NCI-H526 treated with DMSO at 0.1 percent for 48 hours (cell line): ENCODE data around the gene ZNF189.

Source experiments
- DNase-seq: peaks from one replicate; lab custom pipeline; 2025; lab: John Stamatoyannopoulos, UW

ZNF189 gene

GRCh38 chr9:101419863-101420262 is 21.2 kb downstream of the ZNF189 start:
- no peak for DNase-seq

GRCh38 chr9:101421653-101422065 is 23.0 kb downstream of the ZNF189 start:
- DNase-seq = no peak

GRCh38 chr9:101427358-101427757 is 28.7 kb downstream of the ZNF189 start:
- no peak for DNase-seq

GRCh38 chr9:101427957-101428655 is 29.5 kb downstream of the ZNF189 start:
- no peak for DNase-seq

- DNase-seq = no peak
These were observed 30.3 kb downstream of the ZNF189 start for GRCh38 chr9:101428909-101429308.

GRCh38 chr9:101429736-101430135 is 31.1 kb downstream of the ZNF189 start:
- no peak for DNase-seq

GRCh38 chr9:101432171-101432570 is 33.5 kb downstream of the ZNF189 start:
- no peak for DNase-seq

GRCh38 chr9:101432740-101433139 is 34.1 kb downstream of the ZNF189 start:
- DNase-seq = no peak

- no peak for DNase-seq
These were observed 34.6 kb downstream of the ZNF189 start for GRCh38 chr9:101433229-101433628.

GRCh38 chr9:101434998-101435397 is 36.3 kb downstream of the ZNF189 start:
- DNase-seq = no peak

GRCh38 chr9:101435601-101436079 is 37.0 kb downstream of the ZNF189 start, which contains the start of gene ALDOB:
Gene ALDOB, minus strand, starts transcription at chr9:101435774. Its CDS starts 4,887 bp downstream, at chr9:101430887.
- DNase-seq = no peak

GRCh38 chr9:101437806-101438232 is 39.2 kb downstream of the ZNF189 start:
- no peak for DNase-seq

GRCh38 chr9:101438523-101438922 is 39.9 kb downstream of the ZNF189 start:
- no peak for DNase-seq

- DNase-seq = no peak
These were observed 42.1 kb downstream of the ZNF189 start for GRCh38 chr9:101440714-101441230.

- DNase-seq = no peak
These were observed 43.7 kb downstream of the ZNF189 start for GRCh38 chr9:101442318-101442717.

- no peak for DNase-seq
These were observed 44.1 kb downstream of the ZNF189 start for GRCh38 chr9:101442736-101443135.

GRCh38 chr9:101443364-101443771 is 44.7 kb downstream of the ZNF189 start:
- no peak for DNase-seq

- DNase-seq = no peak
These were observed 46.8 kb downstream of the ZNF189 start for GRCh38 chr9:101445353-101446029.

- DNase-seq = no peak
These were observed 48.1 kb downstream of the ZNF189 start for GRCh38 chr9:101446732-101447131.

GRCh38 chr9:101448680-101449070 is 50.0 kb downstream of the ZNF189 start:
- DNase-seq = no peak

GRCh38 chr9:101449071-101449721 is 50.5 kb downstream of the ZNF189 start:
- peak; percentile 41 for DNase-seq

GRCh38 chr9:101450931-101451330 is 52.3 kb downstream of the ZNF189 start:
- DNase-seq = no peak

GRCh38 chr9:101451498-101451897 is 52.8 kb downstream of the ZNF189 start:
- no peak for DNase-seq
